H4 (cell line): ENCODE measurements around the gene TNNT1. TPM values are rescaled to one million over a fixed set of nuclear protein-coding genes. Genes with fewer than 3 reads are reported as not detected.
"Not testable (repeated sequence)": the region's sequence is repeated elsewhere in the genome, so short reads cannot be mapped to it uniquely, and the experiment has no call there.

Source experiments
- DNase-seq: peaks from one replicate; pipeline ENCODE4 v3.0.0-alpha.2; 2015; ENCODE audit warnings: low spot score
- total RNA-seq: library from RNA; depleted of rRNA; stranded (reverse); fragments of >200 nt; shearing (Covaris generic); gene quantifications from 2 replicates; pipeline ENCODE4 v1.2.3, GENCODE V29; 2014

Gene TNNT1
- total RNA-seq, 1 experiment from 2014 or later: 300 TPM

- no peak for DNase-seq
These were observed 37.7 kb downstream of the TNNT1 start for GRCh38 chr19:55111238-55111831.

GRCh38 chr19:55109527-55110291 lies 39.3 kb downstream of the TNNT1 start:
- no peak for DNase-seq

- DNase-seq: not testable (repeated sequence)
These were observed 41.8 kb downstream of the TNNT1 start for GRCh38 chr19:55107252-55107651.

- DNase-seq: no peak
These were observed 42.4 kb downstream of the TNNT1 start for GRCh38 chr19:55106591-55106990.

DNA sequence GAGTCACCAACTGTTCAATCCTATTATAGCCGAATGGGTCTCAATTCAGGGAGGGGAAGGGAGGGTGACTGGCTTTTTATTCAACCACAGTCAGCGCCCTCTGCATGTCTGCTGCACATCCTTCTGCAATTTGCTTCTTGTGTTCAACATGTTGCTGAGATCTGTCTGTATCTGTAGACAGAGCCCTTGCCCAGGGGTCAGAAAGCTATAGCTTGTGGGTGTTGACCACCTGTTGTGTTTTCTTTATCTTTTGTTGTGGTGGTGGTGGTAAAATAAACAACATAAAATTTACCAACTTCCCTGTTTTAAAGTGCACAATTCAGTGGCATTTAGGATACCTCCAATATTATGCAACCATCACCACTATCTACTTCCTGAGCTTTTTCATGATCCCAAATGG lies 43.8 kb downstream of the TNNT1 start:
- DNase-seq: no peak

DNA sequence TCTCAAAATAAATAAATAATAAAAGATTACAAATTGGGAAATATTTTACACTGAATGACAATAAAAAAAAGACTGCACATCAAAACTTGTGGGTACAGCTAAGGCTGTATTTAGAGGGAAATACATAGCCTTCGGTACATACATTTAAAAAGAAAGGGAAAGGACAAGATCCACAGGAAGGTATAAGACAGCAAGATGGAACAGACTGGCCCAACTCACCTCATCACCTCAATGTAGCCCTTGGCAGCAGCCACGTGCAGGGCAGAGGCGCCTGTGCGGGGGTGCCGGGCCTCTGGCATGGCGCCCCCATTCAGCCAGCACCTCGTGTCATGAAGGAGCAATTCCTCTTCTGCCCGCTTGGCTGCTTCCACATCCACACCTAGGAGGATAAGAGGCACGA lies 45.8 kb downstream of the TNNT1 start:
- no peak for DNase-seq

- no peak for DNase-seq
These were observed 47.7 kb downstream of the TNNT1 start for GRCh38 chr19:55101261-55101660.

- no peak for DNase-seq
These were observed 49.2 kb downstream of the TNNT1 start for GRCh38 chr19:55099557-55100506.

- DNase-seq: no peak
These were observed 50.1 kb downstream of the TNNT1 start for GRCh38 chr19:55098716-55099556.

GRCh38 chr19:55097864-55098715 lies 50.9 kb downstream of the TNNT1 start:
- no peak for DNase-seq

DNA sequence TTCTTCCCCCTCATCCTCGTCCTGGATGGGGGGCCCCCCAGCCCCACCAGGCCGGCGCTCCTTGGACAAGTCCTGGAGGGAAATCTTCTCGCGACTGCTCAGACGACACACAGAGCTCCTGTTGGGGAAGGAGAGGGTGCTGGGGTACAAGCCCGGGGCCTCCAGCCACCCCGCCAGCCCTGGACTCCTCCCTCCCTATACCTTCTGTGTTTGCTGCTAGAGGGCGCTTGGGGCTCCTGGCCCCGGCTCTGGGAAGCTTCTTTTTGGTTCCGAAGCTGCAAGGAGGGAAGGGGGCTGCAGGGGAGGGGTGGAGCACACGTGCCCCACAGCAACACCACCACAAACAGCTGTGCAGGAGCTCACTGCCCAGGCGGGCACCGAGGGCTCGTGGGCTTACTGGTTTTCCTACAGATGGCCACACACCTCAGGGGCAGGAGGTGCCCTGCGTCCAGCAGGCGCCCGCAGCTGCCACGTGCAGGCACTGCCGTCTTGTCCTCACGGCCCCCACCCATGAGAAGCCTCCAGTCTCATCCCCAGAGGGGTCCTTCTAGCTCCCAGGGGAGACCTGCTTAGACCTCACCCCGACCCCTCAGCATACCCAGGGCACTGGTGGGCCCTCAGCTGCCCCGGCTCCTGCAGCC lies 52.8 kb downstream of the TNNT1 start:
- DNase-seq: no peak

GRCh38 chr19:55095260-55096060 lies 53.5 kb downstream of the TNNT1 start:
- no peak for DNase-seq

DNA sequence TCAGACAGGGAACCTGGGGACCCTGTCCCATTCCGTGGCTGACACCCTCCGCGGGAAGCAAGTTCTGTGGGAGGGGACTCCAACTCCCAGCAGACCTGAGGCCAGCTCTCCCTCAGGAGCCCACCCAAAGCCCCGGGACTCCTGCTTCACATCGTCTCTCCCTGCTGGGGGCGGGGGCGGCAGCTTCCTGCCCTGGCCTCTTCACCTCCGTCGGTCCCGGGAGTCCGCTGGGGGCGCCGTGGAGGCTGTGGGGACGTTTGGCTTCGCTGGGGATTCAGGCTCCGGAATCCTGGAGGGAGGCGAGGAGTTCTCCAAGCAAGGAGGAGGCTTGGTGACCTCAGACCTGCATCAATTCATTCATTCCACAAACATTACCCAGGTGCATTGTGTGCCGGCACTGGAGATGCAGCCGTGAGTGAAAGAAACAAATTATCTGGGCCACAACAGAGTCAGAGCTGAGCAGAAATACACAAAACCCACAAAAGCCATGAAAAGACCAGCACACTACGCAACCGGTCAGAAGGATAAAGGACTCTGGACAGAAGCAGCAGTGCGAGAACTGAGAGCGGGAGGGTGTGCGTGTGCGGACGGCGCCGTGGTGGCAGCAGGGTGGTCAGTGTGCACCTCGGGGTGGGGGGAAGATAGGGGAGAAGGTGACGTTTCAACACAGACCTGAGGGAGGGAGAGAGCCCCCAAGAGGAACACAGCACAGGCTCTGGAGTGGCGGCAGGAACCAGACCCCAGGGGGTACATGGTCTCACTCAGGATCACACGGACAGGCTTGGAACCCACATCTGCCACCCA lies 54.3 kb downstream of the TNNT1 start:
- DNase-seq: no peak

DNA sequence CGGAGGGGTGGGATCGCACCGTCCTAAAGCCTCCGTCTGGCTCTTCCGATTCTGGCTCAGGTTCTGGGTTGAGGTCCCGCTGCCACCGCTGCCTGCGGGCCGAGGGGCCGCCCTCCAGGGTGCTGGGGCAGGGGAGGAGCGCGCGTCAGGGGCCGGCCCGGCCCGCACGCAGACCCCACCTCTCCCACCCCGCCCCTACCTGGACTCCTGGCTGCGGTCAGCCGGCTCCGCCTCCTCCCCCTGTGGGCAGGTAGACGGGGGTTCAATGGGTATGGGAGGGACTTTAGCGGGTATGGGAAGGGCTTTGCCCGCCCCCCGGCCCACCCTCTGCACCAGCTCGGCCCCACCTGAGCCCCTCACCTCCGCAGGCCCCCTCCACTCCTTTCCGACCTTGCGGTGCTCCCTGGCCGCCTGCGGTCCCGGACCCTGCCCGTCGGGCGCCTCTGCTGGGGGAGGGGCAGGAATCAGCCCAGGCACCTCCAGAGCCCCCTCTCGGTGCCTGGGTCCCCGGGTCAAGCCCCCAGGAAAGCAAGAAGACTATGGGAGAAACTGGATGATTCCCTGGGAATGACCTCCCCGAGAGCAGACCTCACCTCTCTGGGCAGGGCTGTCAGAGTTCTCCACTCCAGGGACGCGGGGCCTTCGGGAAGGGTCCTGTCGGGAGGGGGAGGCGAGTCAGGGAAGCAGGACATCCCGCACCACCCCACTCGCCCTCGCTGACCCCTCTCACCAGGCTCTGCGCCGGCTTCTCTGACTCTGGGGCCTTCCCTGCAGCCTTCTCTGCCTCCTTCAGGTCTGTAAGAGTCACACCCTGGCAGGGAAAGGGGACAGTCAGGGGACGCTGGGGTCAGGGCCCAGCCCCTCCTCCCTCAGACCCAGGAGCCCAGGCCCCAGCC lies 56.3 kb downstream of the TNNT1 start:
- DNase-seq: no peak

DNA sequence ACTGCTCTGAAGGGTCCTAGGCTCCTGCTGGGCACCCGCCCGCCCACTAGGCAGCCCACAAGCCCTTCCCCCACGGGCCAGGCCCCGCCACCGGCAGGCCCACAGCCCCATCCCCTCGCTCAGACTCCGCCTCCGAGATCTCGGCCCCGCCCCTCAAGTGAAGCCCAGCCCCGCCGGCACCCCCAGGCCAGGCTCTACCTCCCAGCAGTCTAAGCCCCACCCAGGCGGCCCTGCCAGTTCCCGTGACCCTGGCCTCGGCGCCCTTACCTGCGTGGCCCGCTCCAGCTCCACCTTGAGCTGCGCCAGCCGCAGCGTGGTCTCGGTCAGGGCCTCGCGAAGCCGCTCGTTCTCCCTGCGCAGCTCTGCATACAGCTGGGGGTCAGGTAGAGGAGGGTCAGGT lies 57.1 kb downstream of the TNNT1 start:
- DNase-seq: no peak

DNA sequence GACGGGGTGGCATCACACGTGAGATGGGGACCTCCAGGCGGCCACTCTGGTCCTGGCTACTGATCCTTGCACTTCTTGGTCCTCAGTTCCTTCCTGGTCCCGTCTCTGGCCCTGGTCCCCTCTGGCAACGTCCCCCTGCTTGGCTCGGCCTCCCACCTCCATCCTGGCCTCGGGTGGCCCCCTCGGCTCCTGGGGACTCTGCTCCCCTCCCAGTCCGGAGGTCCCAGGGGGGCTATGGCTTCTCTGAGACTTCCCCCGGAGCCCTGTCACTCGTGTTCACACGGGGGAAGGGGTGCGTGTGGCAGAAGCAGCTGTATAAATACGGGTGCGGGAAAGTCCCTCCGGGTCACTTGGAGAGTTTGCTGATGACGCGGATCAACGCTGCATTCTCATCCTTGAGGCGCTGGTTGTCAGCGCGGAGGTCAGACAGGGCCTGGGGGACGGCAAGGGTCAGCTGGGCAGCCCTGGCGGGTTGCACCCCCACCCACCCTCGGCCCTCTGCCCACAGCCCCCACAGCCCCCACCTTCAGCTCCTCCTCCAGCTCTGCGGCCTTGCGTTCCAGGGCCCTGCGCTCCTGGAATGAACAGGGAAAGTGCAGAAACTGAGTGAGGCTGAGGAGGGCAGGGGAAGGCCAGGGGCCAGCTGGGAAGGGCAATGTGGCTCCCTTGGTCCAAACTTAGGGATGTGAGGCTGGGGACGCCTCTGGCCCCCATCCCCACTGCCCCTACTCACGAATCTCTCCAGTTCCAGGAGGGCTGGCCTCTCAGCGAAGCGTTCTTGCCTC lies 57.7 kb downstream of the TNNT1 start:
- no peak for DNase-seq

DNA sequence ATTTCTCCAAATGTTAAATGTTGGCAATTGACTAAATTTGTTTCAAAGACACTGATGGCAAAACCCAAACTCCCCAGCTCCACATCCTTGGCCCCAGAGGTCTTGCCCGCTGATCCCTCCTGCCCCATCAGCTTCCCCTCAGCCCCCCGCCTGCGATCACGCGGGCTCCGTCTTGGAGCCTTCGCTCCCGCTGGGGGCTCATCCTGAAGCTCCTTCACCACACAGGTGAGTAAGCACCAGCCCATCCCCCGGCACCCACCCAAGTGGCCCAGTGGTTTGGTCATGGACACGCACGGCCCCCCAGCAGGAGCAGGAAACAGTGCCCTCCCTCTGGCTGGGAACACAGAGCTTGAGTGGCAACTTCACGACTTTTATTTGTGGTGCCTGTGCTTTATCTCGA lies 58.4 kb downstream of the TNNT1 start:
- no peak for DNase-seq
